ENCODE data around the gene PXMP4. TPM values are rescaled to one million over a fixed set of nuclear protein-coding genes. Genes with fewer than 3 reads are reported as not detected.
"Not testable (repeated sequence)": the region's sequence is repeated elsewhere in the genome, so short reads cannot be mapped to it uniquely, and the experiment has no call there.

PXMP4 gene
- total RNA-seq, 2 donors from 2014 or later, result 5.2 to 9.0 TPM

GRCh38 chr20:33709905-33710541, 10.1 kb downstream of the PXMP4 start:
- intact Hi-C loops (cut with DNase I), result no loop called here

GRCh38 chr20:33709398-33709797, 10.7 kb downstream of the PXMP4 start:
- DNase-seq (ENCODE audit: low spot score), result no peak
- intact Hi-C loops (cut with DNase I), result no loop called here

More at GRCh38 chr20:33709905-33710541, 10.1 kb downstream of the PXMP4 start:
- no peak for DNase-seq (ENCODE audit: low spot score)

DNA sequence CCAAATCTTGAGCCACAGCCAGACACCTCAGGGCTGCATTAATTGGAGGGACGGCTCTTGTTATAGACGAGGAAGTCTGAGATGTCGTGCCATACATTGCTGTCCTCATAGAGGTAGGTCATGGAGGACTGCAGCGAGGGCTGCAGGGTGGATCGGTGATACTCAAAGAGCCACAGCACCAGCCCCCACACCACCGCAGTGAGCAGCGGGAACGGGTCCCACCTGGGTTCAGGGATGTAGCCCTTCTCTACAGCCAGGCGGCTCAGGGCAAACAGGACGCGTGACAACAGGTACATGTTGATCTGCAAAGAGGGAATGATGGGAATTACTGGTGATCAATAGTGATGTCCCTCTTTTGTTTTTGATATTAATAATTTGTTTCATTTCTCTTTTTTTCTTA, 12.4 kb downstream of the PXMP4 start:
- intact Hi-C loops (cut with DNase I), result no loop called here
- no peak for DNase-seq (ENCODE audit: low spot score)

DNA sequence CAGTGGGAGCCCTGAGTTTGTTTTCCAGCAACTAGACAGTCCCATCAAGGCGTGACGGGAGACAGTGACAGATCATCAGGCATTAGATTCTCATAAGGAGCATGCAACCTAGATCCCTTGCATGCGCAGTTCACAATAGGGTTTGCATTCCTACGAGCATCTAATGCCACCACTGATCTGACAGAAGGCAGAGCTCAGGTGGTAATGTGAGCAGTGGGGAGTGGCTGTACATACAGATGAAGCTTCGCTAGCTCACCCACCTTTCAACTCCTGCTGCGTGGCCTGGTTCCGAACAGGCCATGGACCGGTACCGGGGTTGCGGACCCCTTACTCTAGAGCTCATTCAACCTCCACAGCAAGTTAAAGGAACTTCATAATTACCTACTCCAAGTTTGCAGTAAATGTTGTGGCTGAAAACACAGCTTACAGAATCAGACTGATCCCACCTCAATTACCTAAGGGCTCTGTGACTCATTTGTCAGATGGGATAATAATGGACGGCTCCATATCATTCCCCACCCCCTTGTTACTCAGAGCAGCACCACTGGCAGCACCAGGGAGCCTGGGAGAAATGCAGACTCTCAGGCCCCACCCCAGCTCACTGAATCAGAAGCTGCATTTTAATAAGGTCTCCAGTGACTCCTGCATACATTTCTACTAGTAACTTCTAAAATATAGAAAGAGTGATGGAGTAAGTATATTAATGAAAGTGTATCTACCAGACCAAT, 15.7 kb downstream of the PXMP4 start:
- intact Hi-C loops (cut with DNase I), result no loop called here
- DNase-seq (ENCODE audit: low spot score), result no peak

DNA sequence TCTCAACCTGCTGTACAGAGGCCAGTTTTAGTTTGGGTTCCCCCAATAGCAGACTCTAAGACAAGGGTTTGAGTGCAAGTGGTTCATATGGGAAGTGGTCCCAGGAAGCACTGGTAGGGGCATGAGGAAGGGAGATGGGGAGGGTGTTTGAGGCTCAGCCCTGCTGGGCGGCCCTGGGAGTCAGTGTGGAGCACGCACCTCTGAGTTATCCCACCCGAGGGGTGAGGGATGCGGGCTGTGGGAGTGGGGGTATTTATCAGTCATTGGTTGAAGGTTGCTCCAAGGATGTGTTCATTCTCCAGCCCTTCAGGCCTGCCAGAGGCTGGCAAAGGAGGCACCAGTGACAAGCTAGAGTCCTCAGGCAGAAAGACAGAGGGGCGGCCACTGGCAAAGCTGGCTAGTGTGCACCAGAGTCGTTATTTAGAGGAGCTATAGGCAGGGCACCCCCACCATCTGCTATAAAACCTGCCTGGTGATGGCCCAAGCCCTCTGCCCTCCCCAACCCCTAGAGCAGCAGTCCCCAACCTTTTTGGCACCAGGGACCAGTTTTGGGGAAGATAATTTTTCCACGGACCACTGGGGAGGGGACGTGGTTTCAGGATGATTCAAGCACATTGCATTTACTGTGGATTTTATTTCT, 16.5 kb downstream of the PXMP4 start:
- DNase-seq (ENCODE audit: low spot score), result no peak
- intact Hi-C loops (cut with DNase I), result no loop called here

- intact Hi-C loops (cut with DNase I), result no loop called here
- no peak for DNase-seq (ENCODE audit: low spot score)
Measured at GRCh38 chr20:33702861-33703260, 17.2 kb downstream of the PXMP4 start.

GRCh38 chr20:33701629-33702450, 18.3 kb downstream of the PXMP4 start:
- intact Hi-C loops (cut with DNase I), result no loop called here
- DNase-seq (ENCODE audit: low spot score), result no peak

DNA sequence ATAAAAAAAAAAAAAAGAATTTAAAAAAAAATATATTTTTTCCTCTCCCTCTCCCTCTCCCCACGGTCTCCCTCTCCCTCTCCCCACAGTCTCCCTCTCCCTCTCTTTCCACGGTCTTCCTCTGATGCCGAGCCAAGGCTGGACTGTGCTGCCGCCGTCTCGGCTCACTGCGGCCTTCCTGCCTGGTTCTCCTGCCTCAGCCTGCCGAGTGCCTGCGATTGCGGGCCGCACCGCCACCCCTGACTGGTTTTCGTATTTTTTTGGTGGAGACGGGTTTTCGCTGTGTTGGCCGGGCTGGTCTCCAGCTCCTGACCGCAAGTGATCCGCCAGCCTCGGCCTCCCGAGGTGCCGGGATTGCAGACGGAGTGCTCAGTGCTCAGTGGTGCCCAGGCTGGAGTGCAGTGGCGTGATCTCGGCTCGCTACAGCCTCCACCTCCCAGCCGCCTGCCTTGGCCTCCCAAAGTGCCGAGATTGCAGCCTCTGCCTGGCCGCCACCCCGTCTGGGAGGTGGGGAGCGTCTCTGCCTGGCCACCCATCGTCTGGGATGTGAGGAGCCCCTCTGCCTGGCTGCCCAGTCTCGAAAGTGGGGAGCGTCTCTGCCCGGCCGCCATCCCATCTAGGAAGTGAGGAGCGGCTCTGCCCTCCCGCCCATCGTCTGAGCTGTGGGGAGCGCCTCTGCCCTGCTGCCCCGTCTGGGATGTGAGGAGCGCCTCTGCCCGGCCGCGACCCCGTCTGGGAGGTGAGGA, 19.2 kb downstream of the PXMP4 start:
- DNase-seq (ENCODE audit: low spot score); intact Hi-C loops (cut with DNase I): not testable (repeated sequence)

GRCh38 chr20:33698966-33699365, 21.1 kb downstream of the PXMP4 start:
- intact Hi-C loops (cut with DNase I); DNase-seq (ENCODE audit: low spot score): not testable (repeated sequence)

DNA sequence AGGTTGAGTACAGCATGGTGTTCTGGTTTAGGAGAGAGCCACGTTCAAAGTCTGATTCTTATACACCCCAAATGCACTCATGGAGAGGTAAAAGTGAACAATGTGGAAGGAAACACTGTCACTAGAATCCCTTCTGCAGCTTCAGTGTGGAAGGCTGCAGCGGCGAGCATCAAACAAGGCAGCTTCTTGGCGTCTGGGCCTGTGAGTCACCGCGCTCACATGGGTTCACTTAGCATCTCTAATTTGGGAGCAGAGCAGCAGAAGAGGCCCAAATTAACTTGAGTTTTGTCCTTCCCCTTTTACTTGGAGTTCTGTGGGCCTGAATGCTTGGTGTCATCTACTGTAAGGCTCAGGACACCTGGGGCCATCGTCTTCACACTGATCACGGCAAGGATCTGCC, 23.0 kb downstream of the PXMP4 start:
- DNase-seq (ENCODE audit: low spot score), result peak; percentile 92
- intact Hi-C loops (cut with DNase I), result no loop called here

GRCh38 chr20:33696448-33696847, 23.7 kb downstream of the PXMP4 start:
- no peak for DNase-seq (ENCODE audit: low spot score)
- intact Hi-C loops (cut with DNase I), result no loop called here

DNA sequence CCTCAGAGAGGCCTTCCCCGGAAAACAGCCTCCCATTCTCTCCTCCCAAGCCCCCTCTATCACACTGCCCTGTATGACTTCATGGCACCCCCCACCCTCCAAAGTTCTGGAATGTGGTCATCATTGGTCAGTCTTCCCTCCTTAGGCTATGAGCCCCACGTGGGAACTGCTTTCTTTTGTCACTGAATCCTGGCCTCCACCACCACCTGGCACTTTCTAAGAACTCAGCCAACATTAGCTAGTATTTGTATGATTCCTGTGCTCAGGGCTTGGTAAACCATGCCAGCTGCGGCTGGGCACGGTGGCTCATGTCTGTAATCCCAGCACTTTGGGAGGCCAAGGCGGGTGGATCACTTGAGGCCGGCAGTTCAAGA, 25.5 kb downstream of the PXMP4 start:
- intact Hi-C loops (cut with DNase I), result no loop called here
- DNase-seq (ENCODE audit: low spot score), result no peak

DNA sequence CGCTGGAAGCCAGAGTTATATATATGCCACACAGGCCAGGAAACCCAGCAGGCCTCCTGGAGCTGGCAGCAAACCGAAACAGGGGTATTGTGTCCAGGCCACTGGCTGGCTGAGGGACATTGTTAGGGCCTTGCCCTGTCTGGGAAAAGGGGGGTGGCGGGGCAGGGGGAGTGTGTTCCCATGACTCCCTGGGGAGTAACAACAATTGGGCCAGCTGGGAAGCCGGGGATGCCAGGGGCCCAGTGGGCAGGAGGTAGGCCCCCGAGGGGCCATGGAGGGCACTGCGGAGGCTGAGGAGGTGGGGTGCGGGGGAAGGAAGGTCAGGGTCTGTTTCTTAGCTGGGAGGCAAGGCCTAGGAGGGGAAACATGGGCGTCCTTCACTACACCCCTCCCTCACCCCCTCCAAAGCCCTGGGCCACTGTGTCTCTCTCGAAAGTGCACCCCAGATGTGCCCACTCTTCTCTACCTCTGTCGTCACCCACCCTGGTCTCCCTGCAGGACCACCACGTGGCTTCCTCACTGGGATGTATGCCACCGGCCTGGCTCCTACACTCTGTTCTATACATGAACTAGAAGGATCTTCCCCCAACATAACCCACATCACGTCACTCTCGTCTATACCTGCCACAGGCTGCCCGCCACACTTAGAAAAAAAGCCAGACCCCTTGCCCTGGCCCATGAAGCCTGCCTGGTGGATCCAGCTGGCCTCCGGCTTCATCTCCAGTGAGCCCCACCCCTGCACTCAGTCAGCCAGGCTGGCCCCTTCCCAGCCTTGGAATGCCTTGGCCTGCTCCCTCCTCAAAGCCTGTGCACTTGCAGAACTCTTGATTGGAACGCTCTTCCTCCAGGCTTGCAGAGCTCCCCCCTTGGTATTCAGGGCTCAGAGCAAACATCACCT, 26.1 kb downstream of the PXMP4 start:
- intact Hi-C loops (cut with DNase I), result no loop called here
- DNase-seq (ENCODE audit: low spot score), result peak; percentile 86

- DNase-seq (ENCODE audit: low spot score), result no peak
- intact Hi-C loops (cut with DNase I), result no loop called here
Measured at GRCh38 chr20:33693289-33693688, 26.8 kb downstream of the PXMP4 start.

DNA sequence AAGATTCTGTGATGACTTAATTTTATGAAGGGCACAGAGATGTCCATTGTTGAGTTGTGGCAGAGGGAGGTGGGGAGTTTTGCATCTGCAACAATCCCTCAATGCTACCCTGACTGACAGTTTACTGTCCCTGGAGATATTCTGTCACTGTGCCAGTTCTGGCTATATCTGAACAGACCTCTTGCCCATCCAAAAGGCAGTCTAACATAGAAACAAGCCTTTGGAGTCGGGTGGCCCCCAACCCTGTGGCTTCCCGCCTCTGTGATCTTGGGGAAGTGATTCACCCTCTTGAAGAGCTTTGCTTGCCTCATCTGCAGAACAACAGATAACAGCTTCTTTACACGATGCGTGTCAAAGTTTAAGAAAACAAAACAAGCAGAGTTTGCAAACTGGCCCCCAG, 30.1 kb downstream of the PXMP4 start:
- no peak for DNase-seq (ENCODE audit: low spot score)
- intact Hi-C loops (cut with DNase I), result no loop called here

DNA sequence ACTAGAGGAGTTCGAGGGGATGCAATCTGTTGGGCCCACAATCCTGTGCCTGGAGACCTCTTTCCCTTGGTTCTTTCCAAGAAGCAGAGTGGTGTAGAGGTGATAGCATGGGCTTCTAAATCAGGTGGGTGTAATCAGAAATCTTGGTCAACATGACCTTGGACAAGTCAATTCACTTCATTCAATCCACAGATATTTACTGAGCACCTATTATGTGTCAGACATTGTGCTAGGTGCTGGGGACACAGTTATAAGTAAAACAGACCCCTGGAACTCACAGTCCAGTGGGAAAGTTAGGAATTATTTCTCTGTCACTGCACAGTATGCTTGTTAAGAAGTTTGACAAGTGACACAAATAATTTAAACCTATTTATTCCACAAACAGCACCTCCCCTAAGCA, 30.6 kb downstream of the PXMP4 start:
- DNase-seq (ENCODE audit: low spot score), result no peak
- intact Hi-C loops (cut with DNase I), result no loop called here

GRCh38 chr20:33688938-33689424, 31.1 kb downstream of the PXMP4 start:
- intact Hi-C loops (cut with DNase I), result no loop called here
- DNase-seq (ENCODE audit: low spot score), result no peak

All from posterior vena cava (tissue), 2 donors.